Effector memory CD4-positive, alpha-beta T cell (primary cell): Measurements from ENCODE around the gene CEACAM3.
"Not testable (repeated sequence)": the region's sequence is repeated elsewhere in the genome, so short reads cannot be mapped to it uniquely, and the experiment has no call there.

ENCODE experiments used
- DNase-seq, 3 donors: peaks; one replicate each; pipeline ENCODE4 v3.0.0-alpha.2; 2020
- H3K27ac ChIP-seq: 2 replicates; pipeline ENCODE4 v1.7.0; 2013; ENCODE audit warnings: mild to moderate bottlenecking, low read length, moderate library complexity; ENCODE audit not compliant: insufficient read depth, poor library complexity, severe bottlenecking
- H3K27me3 ChIP-seq: replicated peaks from 2 replicates; pipeline ENCODE4 v1.7.0; 2013; ENCODE audit warnings: mild to moderate bottlenecking, low read length; ENCODE audit not compliant: insufficient read depth, control insufficient read depth, poor library complexity, severe bottlenecking
- H3K36me3 ChIP-seq: 2 replicates; pipeline ENCODE4 v1.7.0; 2013; ENCODE audit warnings: mild to moderate bottlenecking, low read length, moderate library complexity; ENCODE audit not compliant: control insufficient read depth, insufficient read depth
- H3K4me1 ChIP-seq: 2 replicates; pipeline ENCODE4 v1.7.0; 2013; ENCODE audit warnings: low read length, mild to moderate bottlenecking; ENCODE audit not compliant: control insufficient read depth, insufficient read depth, poor library complexity, severe bottlenecking
- H3K4me3 ChIP-seq: 2 replicates; pipeline ENCODE4 v1.7.0; 2013; ENCODE audit warnings: low read length, low read depth, mild to moderate bottlenecking; ENCODE audit not compliant: insufficient read depth, poor library complexity, severe bottlenecking
- H3K9me3 ChIP-seq: 2 replicates; pipeline ENCODE4 v1.7.0; 2013; ENCODE audit warnings: mild to moderate bottlenecking, low read length, moderate library complexity; ENCODE audit not compliant: control insufficient read depth

CEACAM3 gene

DNA sequence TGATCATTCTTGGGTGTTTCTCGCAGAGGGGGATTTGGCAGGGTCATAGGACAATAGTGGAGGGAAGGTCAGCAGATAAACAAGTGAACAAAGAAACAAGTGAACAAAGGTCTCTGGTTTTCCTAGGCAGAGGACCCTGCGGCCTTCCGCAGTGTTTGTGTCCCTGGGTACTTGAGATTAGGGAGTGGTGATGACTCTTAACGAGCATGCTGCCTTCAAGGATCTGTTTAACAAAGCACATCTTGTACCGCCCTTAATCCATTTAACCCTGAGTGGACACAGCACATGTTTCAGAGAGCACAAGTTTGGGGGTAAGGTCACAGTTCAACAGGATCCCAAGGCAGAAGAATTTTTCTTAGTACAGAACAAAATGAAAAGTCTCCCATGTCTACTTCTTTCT lies 28.3 kb upstream of the CEACAM3 start:
- H3K4me3 ChIP-seq, DNase-seq, H3K4me1 ChIP-seq, H3K27me3 ChIP-seq, H3K27ac ChIP-seq, H3K36me3 ChIP-seq, H3K9me3 ChIP-seq: not testable (repeated sequence)

DNA sequence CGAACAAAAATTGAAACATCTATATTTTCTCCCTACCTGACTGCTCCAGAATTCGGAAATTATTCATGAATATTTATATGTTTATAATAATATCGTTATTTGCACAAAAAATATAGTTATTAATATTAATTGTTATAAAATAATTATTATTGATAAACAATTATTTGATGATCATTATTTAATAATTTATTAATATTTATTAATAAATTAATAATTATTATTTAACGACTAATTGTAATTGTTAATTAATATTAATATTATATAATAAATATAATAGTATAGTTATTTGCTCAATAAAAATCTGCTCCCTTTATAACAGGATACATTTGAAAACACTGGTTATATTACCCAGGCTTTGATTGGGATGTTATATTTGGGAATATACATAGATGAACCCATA lies 26.8 kb upstream of the CEACAM3 start:
- Histone ChIP-seq H3K4me1 (peaks cover 14% of the 10 kb centered on the region), H3K9me3 (no peaks in the 10 kb centered on the region), H3K27me3 (no peaks in the 10 kb centered on the region), H3K27ac (no peak overlapping the region), H3K36me3 (no peaks in the 10 kb centered on the region), H3K4me3 (no peak overlapping the region)
- no peak for DNase-seq

DNA sequence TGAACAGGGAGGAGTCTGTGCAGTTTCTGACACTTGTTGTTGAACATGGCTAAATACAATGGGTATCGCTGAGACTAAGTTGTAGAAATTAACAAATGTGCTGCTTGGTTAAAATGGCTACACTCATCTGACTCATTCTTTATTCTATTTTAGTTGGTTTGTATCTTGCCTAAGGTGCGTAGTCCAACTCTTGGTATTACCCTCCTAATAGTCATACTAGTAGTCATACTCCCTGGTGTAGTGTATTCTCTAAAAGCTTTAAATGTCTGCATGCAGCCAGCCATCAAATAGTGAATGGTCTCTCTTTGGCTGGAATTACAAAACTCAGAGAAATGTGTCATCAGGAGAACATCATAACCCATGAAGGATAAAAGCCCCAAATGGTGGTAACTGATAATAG lies 25.0 kb upstream of the CEACAM3 start:
- peaks cover 2% of the 10 kb centered on the region for H3K27me3 ChIP-seq
- no peak for DNase-seq
- no peak overlapping the region for H3K4me3 ChIP-seq
- H3K36me3 ChIP-seq: no peaks in the 10 kb centered on the region
- peaks cover 23% of the 10 kb centered on the region for H3K4me1 ChIP-seq
- no peak overlapping the region for H3K27ac ChIP-seq
- H3K9me3 ChIP-seq: no peaks in the 10 kb centered on the region

DNA sequence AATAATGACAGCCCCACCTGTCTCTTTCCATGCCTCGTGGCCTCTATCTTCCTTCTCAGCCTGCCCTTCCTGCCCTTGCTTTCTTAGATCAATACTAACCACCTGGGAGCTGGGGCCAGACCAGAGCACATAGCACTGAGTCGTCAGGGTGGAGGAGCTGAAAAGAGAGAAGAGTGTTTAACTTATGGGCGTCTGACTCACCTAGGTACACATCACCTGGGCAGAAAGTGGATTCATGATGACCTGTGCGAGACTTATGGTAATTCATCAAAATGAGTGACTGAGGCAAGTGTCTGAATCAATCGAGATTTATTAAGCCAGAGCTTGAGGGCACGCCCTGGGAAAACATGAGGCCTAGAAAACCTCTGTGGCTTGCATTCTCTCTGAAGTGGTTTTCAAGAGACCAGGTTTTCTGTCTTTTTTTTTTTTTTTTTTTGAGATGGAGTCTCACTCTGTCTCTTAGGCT lies 21.8 kb upstream of the CEACAM3 start:
- Histone ChIP-seq H3K27me3 (peaks cover 5% of the 10 kb centered on the region), H3K27ac (no peak overlapping the region), H3K36me3 (no peaks in the 10 kb centered on the region), H3K9me3 (no peaks in the 10 kb centered on the region), H3K4me1 (peaks cover 23% of the 10 kb centered on the region), H3K4me3 (peak overlapping the region; percentile 23)
- peak; percentile 29 to 40 (median 36) for DNase-seq

DNA sequence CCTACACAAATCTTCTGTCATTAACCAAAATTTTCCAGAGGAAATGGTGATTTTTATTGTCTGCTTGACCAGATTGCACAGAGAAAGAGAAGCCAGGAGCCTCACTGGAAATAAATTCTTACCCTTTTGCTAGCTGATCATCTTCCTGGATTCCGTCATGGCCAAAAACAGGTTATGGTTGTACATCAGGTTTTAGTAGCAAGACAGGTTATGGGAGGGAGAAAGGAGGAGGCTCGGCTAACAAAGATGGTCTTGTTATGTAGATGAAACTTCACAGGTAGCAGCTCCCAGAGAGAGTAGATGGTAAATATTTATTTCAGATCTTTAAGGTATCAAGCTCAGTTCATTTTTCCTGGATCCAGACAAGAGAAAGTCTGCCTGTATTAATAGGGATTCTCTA lies 19.7 kb upstream of the CEACAM3 start:
- H3K4me3 ChIP-seq: no peak overlapping the region
- no peak for DNase-seq
- no peaks in the 10 kb centered on the region for H3K36me3 ChIP-seq
- H3K4me1 ChIP-seq: peaks cover 23% of the 10 kb centered on the region
- H3K27me3 ChIP-seq: peaks cover 5% of the 10 kb centered on the region
- H3K9me3 ChIP-seq: no peaks in the 10 kb centered on the region
- H3K27ac ChIP-seq: no peak overlapping the region

DNA sequence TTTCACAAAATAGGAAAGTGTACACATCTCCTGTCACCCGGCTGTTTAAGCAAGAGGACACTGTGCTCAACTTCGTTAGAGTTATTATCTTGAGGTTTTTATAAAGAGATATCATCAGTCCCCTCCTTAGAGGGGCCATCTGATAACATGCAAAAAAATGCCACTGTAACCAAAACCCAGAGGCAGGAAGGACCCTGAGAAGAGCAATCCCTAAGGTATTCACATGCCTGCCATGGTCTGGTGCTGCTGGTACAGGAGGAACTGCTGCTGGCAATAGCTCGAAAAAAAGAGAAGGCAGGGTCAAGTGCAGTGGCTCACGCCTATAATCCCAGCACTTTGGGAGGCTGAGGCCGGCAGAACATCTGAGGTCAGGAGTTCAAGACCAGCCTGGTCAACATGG lies 12.8 kb upstream of the CEACAM3 start:
- Histone ChIP-seq H3K36me3 (no peaks in the 10 kb centered on the region), H3K9me3 (no peaks in the 10 kb centered on the region), H3K4me3 (no peak overlapping the region), H3K4me1 (no peaks in the 10 kb centered on the region), H3K27ac (no peak overlapping the region), H3K27me3 (peaks cover 10% of the 10 kb centered on the region)
- DNase-seq: no peak

DNA sequence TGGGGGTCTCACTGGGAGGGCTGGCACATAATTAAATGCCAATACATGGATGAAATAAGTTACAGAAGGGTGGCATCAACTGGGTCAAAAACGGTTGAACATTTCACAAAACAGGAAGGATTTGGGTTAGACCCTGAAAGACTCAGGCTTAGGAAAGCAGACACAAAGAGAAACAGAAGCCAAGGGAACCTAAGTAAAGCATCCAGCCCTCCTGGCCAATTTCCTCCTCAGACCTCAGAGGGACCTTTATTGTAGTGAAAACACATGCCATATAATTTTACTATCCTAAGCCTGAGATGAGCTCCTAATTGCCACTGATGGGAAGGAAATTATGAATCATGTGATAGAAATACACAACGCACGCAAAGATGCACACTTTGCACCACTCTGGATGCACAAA lies 12.1 kb upstream of the CEACAM3 start:
- DNase-seq: no peak
- H3K9me3 ChIP-seq: no peaks in the 10 kb centered on the region
- H3K27ac ChIP-seq: no peak overlapping the region
- H3K36me3 ChIP-seq: no peaks in the 10 kb centered on the region
- H3K4me3 ChIP-seq: no peak overlapping the region
- peaks cover 10% of the 10 kb centered on the region for H3K27me3 ChIP-seq
- no peaks in the 10 kb centered on the region for H3K4me1 ChIP-seq

DNA sequence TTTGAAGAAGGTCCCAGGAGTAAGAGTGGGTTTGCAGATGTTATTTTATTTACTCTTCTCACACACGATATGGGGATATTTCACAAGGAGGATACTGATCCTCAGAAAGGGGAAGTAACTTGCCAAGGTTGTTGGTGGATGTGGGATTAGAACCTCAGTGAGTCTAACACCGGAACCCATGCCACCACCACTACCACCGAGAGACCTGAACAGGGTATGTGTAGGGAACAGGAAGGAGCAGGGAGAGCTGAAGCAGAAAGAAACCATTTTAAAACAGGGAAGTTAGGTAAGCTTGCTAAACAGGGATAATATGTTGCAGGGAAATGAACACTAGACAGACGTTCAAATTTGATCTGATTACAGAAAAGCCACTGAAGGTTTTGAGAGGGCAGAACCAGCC lies 11.6 kb upstream of the CEACAM3 start:
- DNase-seq: no peak
- Histone ChIP-seq H3K4me3 (no peak overlapping the region), H3K36me3 (no peaks in the 10 kb centered on the region), H3K27me3 (peaks cover 10% of the 10 kb centered on the region), H3K9me3 (no peaks in the 10 kb centered on the region), H3K27ac (no peak overlapping the region), H3K4me1 (no peaks in the 10 kb centered on the region)

DNA sequence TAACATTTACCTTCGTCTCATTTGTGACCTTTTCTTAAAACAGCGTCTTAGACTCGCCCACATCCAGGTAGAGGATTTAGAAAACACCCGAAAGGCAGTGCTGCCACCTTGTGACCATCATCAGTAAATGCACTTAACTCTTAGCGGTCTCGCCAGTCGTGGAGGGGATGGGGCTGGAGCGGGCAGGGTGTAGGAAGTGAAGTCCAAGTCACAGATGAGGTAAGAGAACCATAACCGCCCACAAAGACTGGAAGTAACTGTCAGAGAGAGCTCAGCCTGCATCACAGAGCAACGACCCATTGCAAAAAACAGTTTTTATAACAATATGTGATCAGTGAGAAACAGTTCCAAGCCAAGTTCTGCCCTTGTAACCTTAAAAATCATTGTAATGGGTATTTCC lies 10.7 kb upstream of the CEACAM3 start:
- no peak overlapping the region for H3K27ac ChIP-seq
- H3K36me3 ChIP-seq: no peaks in the 10 kb centered on the region
- peak; percentile 37 to 58 (median 48) for DNase-seq
- H3K4me3 ChIP-seq: no peak overlapping the region
- no peaks in the 10 kb centered on the region for H3K4me1 ChIP-seq
- H3K9me3 ChIP-seq: no peaks in the 10 kb centered on the region
- peaks cover 10% of the 10 kb centered on the region for H3K27me3 ChIP-seq

DNA sequence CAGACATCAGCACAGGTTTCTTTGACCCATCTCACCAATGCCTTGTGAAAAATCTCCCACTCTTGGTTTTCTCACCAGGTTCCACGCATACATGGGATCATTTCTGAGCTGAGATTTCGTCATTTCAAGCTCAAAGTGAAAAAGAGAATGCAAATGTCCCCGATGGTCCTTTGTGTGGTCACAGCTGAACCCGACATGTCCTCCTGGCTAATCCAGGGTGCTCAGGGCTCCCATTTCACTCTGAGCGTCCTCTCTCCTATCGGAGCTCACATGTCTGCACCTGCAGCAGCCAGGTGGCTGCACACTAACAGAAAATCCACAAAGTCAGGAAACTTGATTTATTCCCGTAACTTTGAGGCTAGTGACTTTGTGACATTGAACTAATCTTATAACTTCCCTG lies 9.3 kb upstream of the CEACAM3 start:
- peaks cover 10% of the 10 kb centered on the region for H3K27me3 ChIP-seq
- H3K36me3 ChIP-seq: no peaks in the 10 kb centered on the region
- H3K27ac ChIP-seq: no peak overlapping the region
- H3K4me3 ChIP-seq: no peak overlapping the region
- H3K9me3 ChIP-seq: no peaks in the 10 kb centered on the region
- no peaks in the 10 kb centered on the region for H3K4me1 ChIP-seq
- DNase-seq: no peak

DNA sequence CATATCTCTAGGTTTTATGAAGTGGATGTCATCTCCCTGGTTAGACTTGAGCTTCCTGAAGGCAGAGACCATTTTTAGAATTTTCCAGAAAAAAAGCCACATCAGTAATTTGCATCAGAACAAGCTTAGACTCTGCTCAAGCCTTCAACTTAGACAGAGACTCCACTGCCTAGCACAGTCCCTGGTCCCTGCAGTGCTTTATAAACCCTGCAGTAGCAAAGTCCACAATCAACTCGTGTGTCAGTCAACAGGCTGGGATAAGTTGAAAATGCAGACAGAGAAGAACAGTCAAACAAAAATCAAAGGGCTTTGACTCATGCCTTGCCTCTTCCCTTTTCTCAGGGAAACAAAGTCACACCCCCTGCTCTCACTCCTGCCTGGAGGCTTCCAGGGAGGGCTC lies 7.9 kb upstream of the CEACAM3 start:
- DNase-seq, H3K9me3 ChIP-seq, H3K27ac ChIP-seq, H3K4me3 ChIP-seq, H3K4me1 ChIP-seq, H3K36me3 ChIP-seq: not testable (repeated sequence)
- H3K27me3 ChIP-seq: peaks cover 10% of the 10 kb centered on the region
